Activated CD8-positive, alpha-beta memory T cell treated with anti-CD3 and anti-CD28 coated beads, Interleukin-2, amount 50 U/mL, for 1 hour (primary cell): Measurements from ENCODE around the gene PRODH2.

Experiments used
- DNase-seq: peaks from one replicate; pipeline ENCODE4 v3.0.0-alpha.2; 2020; ENCODE audit errors: extremely low read depth

PRODH2 gene

GRCh38 chr19:35812220-35813042 lies at the start of gene PRODH2:
TSS of gene PRODH2 (minus strand) at chr19:35812845. CDS start at chr19:35812805, 40 bp downstream.
- DNase-seq = no peak

- DNase-seq = no peak
Observed at GRCh38 chr19:35861640-35862160, 49.1 kb upstream of the PRODH2 start.

GRCh38 chr19:35860818-35861639 lies 48.4 kb upstream of the PRODH2 start:
- no peak for DNase-seq

GRCh38 chr19:35860436-35860817 lies 47.8 kb upstream of the PRODH2 start:
- no peak for DNase-seq

GRCh38 chr19:35859414-35859813 lies 46.8 kb upstream of the PRODH2 start:
- DNase-seq = no peak

GRCh38 chr19:35858311-35858710 lies 45.7 kb upstream of the PRODH2 start:
- DNase-seq = no peak

GRCh38 chr19:35856546-35857149 lies 44.0 kb upstream of the PRODH2 start, which contains the start of gene KIRREL2:
TSS of gene KIRREL2 (plus strand) at chr19:35856911. CDS start at chr19:35857120, 209 bp downstream.
- no peak for DNase-seq

- no peak for DNase-seq
Observed at GRCh38 chr19:35853038-35853756, 40.6 kb upstream of the PRODH2 start.

- DNase-seq = no peak
Observed at GRCh38 chr19:35852029-35852780, 39.6 kb upstream of the PRODH2 start, which contains the start of gene NPHS1. TSS of gene NPHS1 (minus strand) at chr19:35852504. CDS start at chr19:35851837, 667 bp downstream.

- no peak for DNase-seq
Observed at GRCh38 chr19:35851213-35852028, 38.8 kb upstream of the PRODH2 start.

- no peak for DNase-seq
Observed at GRCh38 chr19:35848919-35849505, 36.4 kb upstream of the PRODH2 start.

GRCh38 chr19:35848486-35848885 lies 35.8 kb upstream of the PRODH2 start:
- DNase-seq = no peak

- no peak for DNase-seq
Observed at GRCh38 chr19:35847911-35848310, 35.3 kb upstream of the PRODH2 start.

GRCh38 chr19:35846038-35846668 lies 33.5 kb upstream of the PRODH2 start:
- DNase-seq = no peak

GRCh38 chr19:35845215-35846037 lies 32.8 kb upstream of the PRODH2 start:
- DNase-seq = no peak

GRCh38 chr19:35844482-35845214 lies 32.0 kb upstream of the PRODH2 start:
- DNase-seq = no peak
